Central memory CD4-positive, alpha-beta T cell (primary cell): ENCODE measurements around the gene UBE2J1.
A peak's percentile ranks its signal among the peaks of the same experiment; 100 is the strongest.

Experiments
- DNase-seq: peaks from one replicate; pipeline ENCODE4 v3.0.0; 2022

The UBE2J1 gene

GRCh38 chr6:89287351-89288028 lies 65.0 kb downstream of the UBE2J1 start:
- no peak for DNase-seq

- no peak for DNase-seq
Measured at GRCh38 chr6:89286516-89286915, 66.0 kb downstream of the UBE2J1 start.

- DNase-seq, result no peak
Measured at GRCh38 chr6:89284963-89285735, 67.4 kb downstream of the UBE2J1 start.

- DNase-seq, result no peak
Measured at GRCh38 chr6:89284081-89284480, 68.4 kb downstream of the UBE2J1 start.

GRCh38 chr6:89282749-89283148 lies 69.8 kb downstream of the UBE2J1 start:
- DNase-seq, result no peak

- DNase-seq, result peak; percentile 30
Measured at GRCh38 chr6:89281779-89282246, 70.7 kb downstream of the UBE2J1 start.

- no peak for DNase-seq
Measured at GRCh38 chr6:89278956-89279355, 73.6 kb downstream of the UBE2J1 start.
